ENCODE results near the gene CSNK1A1.
"Not testable (repeated sequence)": the region's sequence is repeated elsewhere in the genome, so short reads cannot be mapped to it uniquely, and the experiment has no call there.

The CSNK1A1 gene

GRCh38 chr5:149490599-149491485 lies 60.4 kb downstream of the CSNK1A1 start:
- no peak for DNase-seq (ENCODE audit: low spot score)

GRCh38 chr5:149489605-149490037 lies 61.6 kb downstream of the CSNK1A1 start:
- DNase-seq (ENCODE audit: low spot score): peak; percentile 27

- DNase-seq (ENCODE audit: low spot score): no peak
Observed at GRCh38 chr5:149488645-149489306, 62.5 kb downstream of the CSNK1A1 start.

- no peak for DNase-seq (ENCODE audit: low spot score)
Observed at GRCh38 chr5:149487672-149488071, 63.6 kb downstream of the CSNK1A1 start.

- peak; percentile 48 for DNase-seq (ENCODE audit: low spot score)
Observed at GRCh38 chr5:149486726-149487635, 64.3 kb downstream of the CSNK1A1 start.

- peak; percentile 82 for DNase-seq (ENCODE audit: low spot score)
Observed at GRCh38 chr5:149485655-149486615, 65.3 kb downstream of the CSNK1A1 start.

- no peak for DNase-seq (ENCODE audit: low spot score)
Observed at GRCh38 chr5:149481485-149481884, 69.8 kb downstream of the CSNK1A1 start.

GRCh38 chr5:149478761-149479160 lies 72.5 kb downstream of the CSNK1A1 start:
- no peak for DNase-seq (ENCODE audit: low spot score)

GRCh38 chr5:149475777-149476176 lies 75.5 kb downstream of the CSNK1A1 start:
- no peak for DNase-seq (ENCODE audit: low spot score)

- DNase-seq (ENCODE audit: low spot score): no peak
Observed at GRCh38 chr5:149474198-149474597, 77.0 kb downstream of the CSNK1A1 start.

- DNase-seq (ENCODE audit: low spot score): no peak
Observed at GRCh38 chr5:149473441-149473840, 77.8 kb downstream of the CSNK1A1 start.

- DNase-seq (ENCODE audit: low spot score): no peak
Observed at GRCh38 chr5:149472399-149472798, 78.8 kb downstream of the CSNK1A1 start.

- DNase-seq (ENCODE audit: low spot score): peak; percentile 62
Observed at GRCh38 chr5:149471406-149472183, 79.6 kb downstream of the CSNK1A1 start.

- DNase-seq (ENCODE audit: low spot score): no peak
Observed at GRCh38 chr5:149470942-149471341, 80.3 kb downstream of the CSNK1A1 start.

- DNase-seq (ENCODE audit: low spot score): peak; percentile 74
Observed at GRCh38 chr5:149466457-149466972, 84.7 kb downstream of the CSNK1A1 start.

- peak; percentile 85 for DNase-seq (ENCODE audit: low spot score)
Observed at GRCh38 chr5:149464796-149465489, 86.3 kb downstream of the CSNK1A1 start.

- not testable (repeated sequence) for DNase-seq (ENCODE audit: low spot score)
Observed at GRCh38 chr5:149461907-149462306, 89.3 kb downstream of the CSNK1A1 start.

- no peak for DNase-seq (ENCODE audit: low spot score)
Observed at GRCh38 chr5:149459891-149460290, 91.3 kb downstream of the CSNK1A1 start.

GRCh38 chr5:149457393-149457763 lies 93.9 kb downstream of the CSNK1A1 start:
- DNase-seq (ENCODE audit: low spot score): no peak

All from GM03348 (cell line).